Measurements from ENCODE around the gene C1orf74.

Gene C1orf74

GRCh38 chr1:209784265-209785169 lies at the start of gene C1orf74:
Gene C1orf74 (minus strand): TSS chr1:209784559. CDS start chr1:209783634, 925 bp downstream.
- no peak for TF ChIP-seq CTCF (IDR thresholded peaks at IDR 0.05; ENCODE audit: borderline replicate concordance, insufficient read depth, low read depth, low read length)
- H3K4me3 ChIP-seq (ENCODE audit: low read depth, low read length): peak within 1 kb of the TSS; percentile 89

GRCh38 chr1:209831615-209832014 lies 47.3 kb upstream of the C1orf74 start:
- no peak for TF ChIP-seq CTCF (IDR thresholded peaks at IDR 0.05; ENCODE audit: borderline replicate concordance, insufficient read depth, low read depth, low read length)
- no peak overlapping the region for H3K4me3 ChIP-seq (ENCODE audit: low read depth, low read length)

- no peak for TF ChIP-seq CTCF (IDR thresholded peaks at IDR 0.05; ENCODE audit: borderline replicate concordance, insufficient read depth, low read depth, low read length)
Observed at GRCh38 chr1:209830722-209831121, 46.4 kb upstream of the C1orf74 start.

GRCh38 chr1:209829716-209830115 lies 45.4 kb upstream of the C1orf74 start:
- no peak overlapping the region for H3K4me3 ChIP-seq (ENCODE audit: low read depth, low read length)
- no peak for TF ChIP-seq CTCF (IDR thresholded peaks at IDR 0.05; ENCODE audit: borderline replicate concordance, insufficient read depth, low read depth, low read length)

More at GRCh38 chr1:209830722-209831121, 46.4 kb upstream of the C1orf74 start:
- H3K4me3 ChIP-seq (ENCODE audit: low read depth, low read length): no peak overlapping the region

- peak; percentile 72 for TF ChIP-seq CTCF (IDR thresholded peaks at IDR 0.05; ENCODE audit: borderline replicate concordance, insufficient read depth, low read depth, low read length)
- H3K4me3 ChIP-seq (ENCODE audit: low read depth, low read length): peak within 1 kb of the TSS; percentile 57
Observed at GRCh38 chr1:209827384-209828262, 43.3 kb upstream of the C1orf74 start, which contains the start of gene UTP25. Gene UTP25 (plus strand): TSS chr1:209827972. CDS start chr1:209828064, 92 bp downstream.

GRCh38 chr1:209825591-209826434 lies 41.5 kb upstream of the C1orf74 start:
- no peak for TF ChIP-seq CTCF (IDR thresholded peaks at IDR 0.05; ENCODE audit: borderline replicate concordance, insufficient read depth, low read depth, low read length)
- no peak overlapping the region for H3K4me3 ChIP-seq (ENCODE audit: low read depth, low read length)

Measured in GM12875 (cell line).